ENCODE results near the gene CBX8.

The CBX8 gene

GRCh38 chr17:79796763-79797491, at the start of gene CBX8:
CBX8 (minus strand) TSS chr17:79797077; CDS start chr17:79796998, 79 bp downstream.
- peak within 1 kb of the TSS; percentile 72 for H3K4me3 ChIP-seq (ENCODE audit: low read depth, low read length)
- in situ Hi-C loops (cut with HindIII; ENCODE audit: low sequenced_read_pairs), result loop anchor here (25.0 kb wide), 1 partner anchor 190 kb away; no protein-coding TSS in a partner anchor

GRCh38 chr17:79845601-79845949, 48.7 kb upstream of the CBX8 start:
- in situ Hi-C loops (cut with HindIII; ENCODE audit: low sequenced_read_pairs), result no loop called here
- TF ChIP-seq CTCF (IDR thresholded peaks at IDR 0.05; ENCODE audit: low read depth, low read length), result no peak
- H3K4me3 ChIP-seq (ENCODE audit: low read depth, low read length), result no peak overlapping the region
- no peak for DNase-seq (ENCODE audit: low read depth, low spot score)

More at GRCh38 chr17:79796763-79797491, at the start of gene CBX8:
- TF ChIP-seq CTCF (IDR thresholded peaks at IDR 0.05; ENCODE audit: low read depth, low read length), result no peak
- peak; percentile 100 for DNase-seq (ENCODE audit: low read depth, low spot score)

GRCh38 chr17:79844869-79845600, 48.2 kb upstream of the CBX8 start:
- in situ Hi-C loops (cut with HindIII; ENCODE audit: low sequenced_read_pairs), result no loop called here
- DNase-seq (ENCODE audit: low read depth, low spot score), result no peak
- peak; percentile 71 for TF ChIP-seq CTCF (IDR thresholded peaks at IDR 0.05; ENCODE audit: low read depth, low read length)
- no peak overlapping the region for H3K4me3 ChIP-seq (ENCODE audit: low read depth, low read length)

GRCh38 chr17:79843816-79844800, 47.2 kb upstream of the CBX8 start:
- in situ Hi-C loops (cut with HindIII; ENCODE audit: low sequenced_read_pairs), result no loop called here
- H3K4me3 ChIP-seq (ENCODE audit: low read depth, low read length), result peak overlapping the region; percentile 41
- TF ChIP-seq CTCF (IDR thresholded peaks at IDR 0.05; ENCODE audit: low read depth, low read length), result no peak
- DNase-seq (ENCODE audit: low read depth, low spot score), result peak; percentile 56

- in situ Hi-C loops (cut with HindIII; ENCODE audit: low sequenced_read_pairs), result no loop called here
- DNase-seq (ENCODE audit: low read depth, low spot score), result no peak
- no peak for TF ChIP-seq CTCF (IDR thresholded peaks at IDR 0.05; ENCODE audit: low read depth, low read length)
- peak overlapping the region; percentile 41 for H3K4me3 ChIP-seq (ENCODE audit: low read depth, low read length)
Measured at GRCh38 chr17:79843474-79843815, 46.6 kb upstream of the CBX8 start.

All from astrocyte of the spinal cord (primary cell).